H9 (cell line): ENCODE data around the gene RPS19BP1. TPM values are rescaled to one million over a fixed set of nuclear protein-coding genes. Genes with fewer than 3 reads are reported as not detected.

Experiments used
- DNase-seq: peaks from one replicate; pipeline ENCODE4 v3.0.0-alpha.2; 2017
- H2AFZ ChIP-seq: one replicate; pipeline ENCODE4 v1.6.1; 2013; ENCODE audit warnings: mild to moderate bottlenecking, low read length, control low read depth, moderate library complexity
- H2AK5ac ChIP-seq: 2 replicates; pipeline ENCODE4 v1.6.1; 2013; ENCODE audit warnings: low read length, control low read depth, mixed read lengths; ENCODE audit not compliant: insufficient read length
- H2BK120ac ChIP-seq: one replicate; pipeline ENCODE4 v1.6.1; 2013; ENCODE audit warnings: low read depth, mild to moderate bottlenecking, low read length, control low read depth, inconsistent platforms; ENCODE audit not compliant: poor library complexity, severe bottlenecking
- H2BK12ac ChIP-seq: 2 replicates; pipeline ENCODE4 v1.6.1; 2013; ENCODE audit warnings: low read length, control low read depth, mixed read lengths, low read depth; ENCODE audit not compliant: insufficient read length
- H2BK15ac ChIP-seq: 2 replicates; pipeline ENCODE4 v1.6.1; 2013; ENCODE audit warnings: low read depth, low read length, control low read depth
- H2BK20ac ChIP-seq: one replicate; pipeline ENCODE4 v1.6.1; 2013; ENCODE audit warnings: low read depth, mild to moderate bottlenecking, low read length, control low read depth, inconsistent platforms; ENCODE audit not compliant: poor library complexity, severe bottlenecking
- H2BK5ac ChIP-seq: 2 replicates; pipeline ENCODE4 v1.6.1; 2013; ENCODE audit warnings: low read length, control low read depth, mixed read lengths; ENCODE audit not compliant: insufficient read length
- H3K14ac ChIP-seq: 2 replicates; pipeline ENCODE4 v1.6.1; 2013; ENCODE audit warnings: low read length, control low read depth; ENCODE audit not compliant: insufficient read depth
- H3K18ac ChIP-seq: 2 replicates; pipeline ENCODE4 v1.6.1; 2013; ENCODE audit warnings: low read depth, mild to moderate bottlenecking, mixed read lengths, low read length, control low read depth; ENCODE audit not compliant: insufficient read length
- H3K23ac ChIP-seq: 2 replicates; pipeline ENCODE4 v1.6.1; 2013; ENCODE audit warnings: low read length, control low read depth, mixed read lengths, low read depth; ENCODE audit not compliant: insufficient read length
- H3K23me2 ChIP-seq: 2 replicates; pipeline ENCODE4 v1.6.1; 2013; ENCODE audit warnings: low read depth, mild to moderate bottlenecking, mixed read lengths, low read length, control low read depth; ENCODE audit not compliant: insufficient read length, poor library complexity, severe bottlenecking
- H3K27ac ChIP-seq: 2 replicates; pipeline ENCODE4 v1.5.1; 2013; ENCODE audit warnings: low read length, control low read depth, mixed read lengths, low read depth; ENCODE audit not compliant: insufficient read length
- H3K27me3 ChIP-seq: 2 replicates; pipeline ENCODE4 v1.6.1; 2013; ENCODE audit warnings: low read length, control low read depth, inconsistent platforms; ENCODE audit not compliant: insufficient read depth
- H3K4ac ChIP-seq: 2 replicates; pipeline ENCODE4 v1.6.1; 2013; ENCODE audit warnings: low read depth, mild to moderate bottlenecking, control low read depth, inconsistent platforms, low read length, moderate library complexity
- H3K4me1 ChIP-seq: 2 replicates; pipeline ENCODE4 v1.6.1; 2013; ENCODE audit warnings: low read length, control low read depth, inconsistent platforms; ENCODE audit not compliant: insufficient read depth
- H3K4me2 ChIP-seq: 2 replicates; pipeline ENCODE4 v1.6.1; 2013; ENCODE audit warnings: low read length, control low read depth, mixed read lengths; ENCODE audit not compliant: insufficient read length, insufficient read depth
- H3K56ac ChIP-seq: 2 replicates; pipeline ENCODE4 v1.6.1; 2013; ENCODE audit warnings: low read depth, mild to moderate bottlenecking, mixed read lengths, low read length, control low read depth; ENCODE audit not compliant: insufficient read length
- H3K79me1 ChIP-seq: 2 replicates; pipeline ENCODE4 v1.6.1; 2013; ENCODE audit warnings: low read depth, mild to moderate bottlenecking, moderate library complexity, low read length, control low read depth, inconsistent platforms; ENCODE audit not compliant: insufficient read depth, poor library complexity, severe bottlenecking
- H3K79me2 ChIP-seq: 2 replicates; pipeline ENCODE4 v1.6.1; 2013; ENCODE audit warnings: low read length, control low read depth, inconsistent platforms; ENCODE audit not compliant: insufficient read depth
- H3K9ac ChIP-seq: 2 replicates; pipeline ENCODE4 v1.6.1; 2013; ENCODE audit warnings: low read length, control low read depth, mixed read lengths; ENCODE audit not compliant: insufficient read length; ENCODE audit errors: extremely low read depth
- H3K9me3 ChIP-seq: one replicate; pipeline ENCODE4 v1.6.1; 2013; ENCODE audit warnings: low read depth, low read length, inconsistent platforms; ENCODE audit not compliant: control insufficient read depth
- H3T11ph ChIP-seq: one replicate; pipeline ENCODE4 v1.6.1; 2013; ENCODE audit warnings: mild to moderate bottlenecking, low read length, control low read depth, inconsistent platforms
- H4K20me1 ChIP-seq: one replicate; pipeline ENCODE4 v1.6.1; 2013; ENCODE audit not compliant: control insufficient read depth, insufficient read length, insufficient read depth
- H4K5ac ChIP-seq: 2 replicates; pipeline ENCODE4 v1.6.1; 2013; ENCODE audit warnings: low read depth, mild to moderate bottlenecking, mixed read lengths, low read length, control low read depth; ENCODE audit not compliant: insufficient read length
- H4K8ac ChIP-seq: replicated peaks from 2 replicates; pipeline ENCODE4 v1.6.1; 2013; ENCODE audit warnings: low read length, control low read depth, mixed read lengths, low read depth; ENCODE audit not compliant: insufficient read length
- H4K91ac ChIP-seq: 2 replicates; pipeline ENCODE4 v1.6.1; 2013; ENCODE audit warnings: low read depth, mild to moderate bottlenecking, moderate library complexity, mixed read lengths, low read length, control low read depth; ENCODE audit not compliant: insufficient read length
- H3K27ac Mint-ChIP-seq, 3 experiments: 2 replicates in 2 of 3; 3 replicates in 1 of 3; pipeline ENCODE4 v1.8.0; 2020 to 2021; ENCODE audit warnings: mixed read lengths in 3 of 3, mild to moderate bottlenecking in 1 of 3, moderate library complexity in 1 of 3
- H3K27me3 Mint-ChIP-seq: 2 replicates; pipeline ENCODE4 v1.8.0; 2021; ENCODE audit warnings: low read depth, mild to moderate bottlenecking, moderate library complexity, mixed read lengths
- H3K36me3 Mint-ChIP-seq, 3 experiments: 2 replicates in 2 of 3; 3 replicates in 1 of 3; pipeline ENCODE4 v1.8.0; 2020 to 2021; ENCODE audit warnings: low read depth in 3 of 3, mixed read lengths in 3 of 3; ENCODE audit not compliant: insufficient read depth in 1 of 3
- H3K4me1 Mint-ChIP-seq, 2 experiments: 2 replicates each; pipeline ENCODE4 v1.8.0; 2020; ENCODE audit warnings: mixed read lengths in 2 of 2
- H3K4me3 Mint-ChIP-seq, 2 experiments: 2 replicates in 1 of 2; 3 replicates in 1 of 2; pipeline ENCODE4 v1.8.0; 2020 to 2021; ENCODE audit warnings: mild to moderate bottlenecking in 2 of 2, mixed read lengths in 2 of 2, moderate library complexity in 1 of 2
- H3K9me3 Mint-ChIP-seq, 2 experiments: 2 replicates in 1 of 2; 3 replicates in 1 of 2; pipeline ENCODE4 v1.8.0; 2020; ENCODE audit warnings: mild to moderate bottlenecking in 2 of 2, mixed read lengths in 2 of 2, moderate library complexity in 1 of 2
- WGBS: extraction: QIAGEN DNeasy Blood & Tissue Kit; methylation state at CpG from one replicate; pipeline ENCODE4 v1.1.7; 2013; ENCODE audit warnings: missing lambda C conversion rate, low lambda C conversion rate, mixed read lengths; ENCODE audit not compliant: insufficient read length; ENCODE audit errors: extremely low coverage; 5-methylcytosine and 5-hydroxymethylcytosine counted together
- total RNA-seq: library from RNA; stranded (reverse); gene quantifications from 2 replicates; pipeline ENCODE4 v1.2.1, GENCODE V29; 2021
- TF ChIP-seq, protein P1 (sequence below): fragments of 200-600 bp; sonication (generic); conservative IDR thresholded peaks from 3 replicates; pipeline ENCODE4 v1.8.0; 2021; ENCODE audit warnings: antibody characterized with exemption, mild to moderate bottlenecking

The RPS19BP1 gene
- total RNA-seq, 1 experiment from 2014 or later: 65.0 TPM

GRCh38 chr22:39524753-39525657 is 7.5 kb downstream of the RPS19BP1 start:
- Mint-ChIP-seq H3K27ac (peak overlapping the region in 1 of 3 experiments; percentile 55; a peak in 4 of 7 replicates), H3K36me3 (peaks cover 31 to 72% (median 61%) of the 10 kb centered on the region in 3 experiments), H3K9me3 (peaks cover 0 to 2% of the 10 kb centered on the region in 2 experiments; a peak in 3 of 5 replicates), H3K4me1 (peaks cover 32 to 41% of the 10 kb centered on the region in 2 experiments), H3K4me3 (peak overlapping the region in 1 of 2 experiments; percentile 41; a peak in 2 of 5 replicates), H3K27me3 (peaks cover 2% of the 10 kb centered on the region)
- no peak for DNase-seq
- no peak overlapping the region for H3K4me2 ChIP-seq
- H3K56ac ChIP-seq: no peak overlapping the region
- no peak overlapping the region for H2AFZ ChIP-seq
- H2BK5ac ChIP-seq: no peak overlapping the region
- H4K8ac ChIP-seq: no peak overlapping the region
- no peaks in the 10 kb centered on the region for H3K27me3 ChIP-seq
- no peaks in the 10 kb centered on the region; the same call in 1 of the 2 replicates for H3K4me1 ChIP-seq
- H3K79me1 ChIP-seq: no peaks in the 10 kb centered on the region
- no peak overlapping the region for H3K23ac ChIP-seq
- H3K23me2 ChIP-seq: peaks cover 6% of the 10 kb centered on the region
- H2BK120ac ChIP-seq: no peak overlapping the region
- H4K5ac ChIP-seq: no peak overlapping the region
- H3K18ac ChIP-seq: no peak overlapping the region
- peaks cover 9% of the 10 kb centered on the region for H4K20me1 ChIP-seq
- no peaks in the 10 kb centered on the region for H3K9me3 ChIP-seq
- no peak overlapping the region for H2BK15ac ChIP-seq
- H3K27ac ChIP-seq: no peak overlapping the region
- H3K14ac ChIP-seq: no peak overlapping the region
- H2AK5ac ChIP-seq: no peak overlapping the region
- H3T11ph ChIP-seq: no peak overlapping the region
- no peak overlapping the region for H3K4ac ChIP-seq
- TF ChIP-seq, protein P1, sequence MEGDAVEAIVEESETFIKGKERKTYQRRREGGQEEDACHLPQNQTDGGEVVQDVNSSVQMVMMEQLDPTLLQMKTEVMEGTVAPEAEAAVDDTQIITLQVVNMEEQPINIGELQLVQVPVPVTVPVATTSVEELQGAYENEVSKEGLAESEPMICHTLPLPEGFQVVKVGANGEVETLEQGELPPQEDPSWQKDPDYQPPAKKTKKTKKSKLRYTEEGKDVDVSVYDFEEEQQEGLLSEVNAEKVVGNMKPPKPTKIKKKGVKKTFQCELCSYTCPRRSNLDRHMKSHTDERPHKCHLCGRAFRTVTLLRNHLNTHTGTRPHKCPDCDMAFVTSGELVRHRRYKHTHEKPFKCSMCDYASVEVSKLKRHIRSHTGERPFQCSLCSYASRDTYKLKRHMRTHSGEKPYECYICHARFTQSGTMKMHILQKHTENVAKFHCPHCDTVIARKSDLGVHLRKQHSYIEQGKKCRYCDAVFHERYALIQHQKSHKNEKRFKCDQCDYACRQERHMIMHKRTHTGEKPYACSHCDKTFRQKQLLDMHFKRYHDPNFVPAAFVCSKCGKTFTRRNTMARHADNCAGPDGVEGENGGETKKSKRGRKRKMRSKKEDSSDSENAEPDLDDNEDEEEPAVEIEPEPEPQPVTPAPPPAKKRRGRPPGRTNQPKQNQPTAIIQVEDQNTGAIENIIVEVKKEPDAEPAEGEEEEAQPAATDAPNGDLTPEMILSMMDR: no peak
- no peak overlapping the region for H4K91ac ChIP-seq
- H2BK12ac ChIP-seq: no peak overlapping the region
- no CpG with 5 or more reads among the region's 10 CpGs for WGBS
- no peak overlapping the region for H2BK20ac ChIP-seq
- H3K79me2 ChIP-seq: peaks cover 8% of the 10 kb centered on the region; the same call in 1 of the 2 replicates
- H3K9ac ChIP-seq: no peak overlapping the region
